DND-41 (cell line): Measurements from ENCODE around the gene CXCL10.

ENCODE experiments used
- CTCF ChIP-seq: IDR thresholded peaks from 2 replicates; pipeline ENCODE4 v1.5.1; 2012; ENCODE audit warnings: borderline replicate concordance, low read length, moderate library complexity, mild to moderate bottlenecking; ENCODE audit not compliant: poor library complexity, severe bottlenecking; ENCODE audit errors: extremely low read depth
- EZH2 ChIP-seq: IDR thresholded peaks from 3 replicates; pipeline ENCODE4 v1.6.1; 2012; ENCODE audit warnings: borderline replicate concordance, low read depth, mild to moderate bottlenecking, moderate library complexity, low read length, inconsistent platforms; ENCODE audit not compliant: severe bottlenecking

- no peak for TF ChIP-seq CTCF
- no peak for TF ChIP-seq EZH2
These were observed 14.0 kb downstream of the CXCL10 start for GRCh38 chr4:76009311-76009710.
